Glutamatergic neuron (in vitro differentiated cells): ENCODE data around the gene NT5DC3. TPM values are rescaled to one million over a fixed set of nuclear protein-coding genes. Genes with fewer than 3 reads are reported as not detected.
A peak's percentile ranks its signal among the peaks of the same experiment; 100 is the strongest.
"Not testable (repeated sequence)": the region's sequence is repeated elsewhere in the genome, so short reads cannot be mapped to it uniquely, and the experiment has no call there.

Source experiments
- DNase-seq: peaks from one replicate; pipeline ENCODE4 v3.0.0; 2022
- H3K27ac Mint-ChIP-seq: one replicate; pipeline ENCODE4 v1.8.0; 2020; ENCODE audit warnings: mild to moderate bottlenecking, mixed read lengths, inconsistent platforms; ENCODE audit not compliant: unreplicated experiment
- H3K27me3 Mint-ChIP-seq: one replicate; pipeline ENCODE4 v1.8.0; 2020; ENCODE audit warnings: mild to moderate bottlenecking, moderate library complexity, mixed read lengths, inconsistent platforms; ENCODE audit not compliant: unreplicated experiment
- H3K36me3 Mint-ChIP-seq: one replicate; pipeline ENCODE4 v1.8.0; 2020; ENCODE audit warnings: mild to moderate bottlenecking, mixed read lengths, inconsistent platforms; ENCODE audit not compliant: unreplicated experiment
- H3K4me1 Mint-ChIP-seq: one replicate; pipeline ENCODE4 v1.8.0; 2020; ENCODE audit warnings: mild to moderate bottlenecking, low read depth, mixed read lengths, inconsistent platforms; ENCODE audit not compliant: unreplicated experiment
- H3K4me3 Mint-ChIP-seq: one replicate; pipeline ENCODE4 v1.8.0; 2020; ENCODE audit warnings: mild to moderate bottlenecking, mixed read lengths, inconsistent platforms; ENCODE audit not compliant: unreplicated experiment
- H3K9me3 Mint-ChIP-seq: one replicate; pipeline ENCODE4 v1.8.0; 2020; ENCODE audit warnings: mild to moderate bottlenecking, moderate library complexity, mixed read lengths, inconsistent platforms; ENCODE audit not compliant: unreplicated experiment
- total RNA-seq: library from RNA; stranded (reverse); fragmentation: NEBNext Ultra II Directional; extraction: Animal tissue kit (Norgen Biotek cat#: 25700); gene quantifications from one replicate; pipeline ENCODE4 v1.2.1, GENCODE V29; 2021; ENCODE audit not compliant: unreplicated experiment
- TF ChIP-seq, protein P1 (sequence below): fragments of 200-600 bp; sonication (generic); IDR thresholded peaks from one replicate; pipeline ENCODE4 v1.5.0; 2021; ENCODE audit not compliant: partially characterized antibody, unreplicated experiment

The NT5DC3 gene
- total RNA-seq, 1 donor from 2014 or later, result 2.1 TPM

DNA sequence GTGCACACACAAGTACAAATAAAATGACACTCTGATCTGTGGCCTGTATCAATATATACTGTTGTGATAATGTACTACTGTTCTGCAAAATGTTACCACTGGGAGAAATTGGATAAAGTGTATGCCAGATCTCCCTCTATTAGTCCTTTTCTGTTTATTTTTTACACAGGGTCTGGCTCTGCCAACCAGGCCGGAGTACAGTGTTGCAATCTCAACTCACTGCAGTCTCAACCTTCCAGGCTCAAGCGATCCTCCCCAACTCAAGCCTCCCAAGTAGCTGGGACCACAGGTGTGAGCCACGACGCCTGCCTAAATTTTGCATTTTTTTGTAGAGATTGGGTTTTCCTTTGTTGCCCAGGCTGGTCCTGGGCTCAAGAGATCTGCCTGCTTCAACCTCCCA is 1.9 kb downstream of the NT5DC3 start:
- Mint-ChIP-seq H3K36me3 (no peaks in the 10 kb centered on the region), H3K4me1 (peaks cover 7% of the 10 kb centered on the region), H3K27me3 (peaks cover 3% of the 10 kb centered on the region), H3K27ac (no peak overlapping the region), H3K9me3 (no peaks in the 10 kb centered on the region), H3K4me3 (no peak overlapping the region)
- TF ChIP-seq, protein P1, sequence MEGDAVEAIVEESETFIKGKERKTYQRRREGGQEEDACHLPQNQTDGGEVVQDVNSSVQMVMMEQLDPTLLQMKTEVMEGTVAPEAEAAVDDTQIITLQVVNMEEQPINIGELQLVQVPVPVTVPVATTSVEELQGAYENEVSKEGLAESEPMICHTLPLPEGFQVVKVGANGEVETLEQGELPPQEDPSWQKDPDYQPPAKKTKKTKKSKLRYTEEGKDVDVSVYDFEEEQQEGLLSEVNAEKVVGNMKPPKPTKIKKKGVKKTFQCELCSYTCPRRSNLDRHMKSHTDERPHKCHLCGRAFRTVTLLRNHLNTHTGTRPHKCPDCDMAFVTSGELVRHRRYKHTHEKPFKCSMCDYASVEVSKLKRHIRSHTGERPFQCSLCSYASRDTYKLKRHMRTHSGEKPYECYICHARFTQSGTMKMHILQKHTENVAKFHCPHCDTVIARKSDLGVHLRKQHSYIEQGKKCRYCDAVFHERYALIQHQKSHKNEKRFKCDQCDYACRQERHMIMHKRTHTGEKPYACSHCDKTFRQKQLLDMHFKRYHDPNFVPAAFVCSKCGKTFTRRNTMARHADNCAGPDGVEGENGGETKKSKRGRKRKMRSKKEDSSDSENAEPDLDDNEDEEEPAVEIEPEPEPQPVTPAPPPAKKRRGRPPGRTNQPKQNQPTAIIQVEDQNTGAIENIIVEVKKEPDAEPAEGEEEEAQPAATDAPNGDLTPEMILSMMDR, result no peak
- no peak for DNase-seq

DNA sequence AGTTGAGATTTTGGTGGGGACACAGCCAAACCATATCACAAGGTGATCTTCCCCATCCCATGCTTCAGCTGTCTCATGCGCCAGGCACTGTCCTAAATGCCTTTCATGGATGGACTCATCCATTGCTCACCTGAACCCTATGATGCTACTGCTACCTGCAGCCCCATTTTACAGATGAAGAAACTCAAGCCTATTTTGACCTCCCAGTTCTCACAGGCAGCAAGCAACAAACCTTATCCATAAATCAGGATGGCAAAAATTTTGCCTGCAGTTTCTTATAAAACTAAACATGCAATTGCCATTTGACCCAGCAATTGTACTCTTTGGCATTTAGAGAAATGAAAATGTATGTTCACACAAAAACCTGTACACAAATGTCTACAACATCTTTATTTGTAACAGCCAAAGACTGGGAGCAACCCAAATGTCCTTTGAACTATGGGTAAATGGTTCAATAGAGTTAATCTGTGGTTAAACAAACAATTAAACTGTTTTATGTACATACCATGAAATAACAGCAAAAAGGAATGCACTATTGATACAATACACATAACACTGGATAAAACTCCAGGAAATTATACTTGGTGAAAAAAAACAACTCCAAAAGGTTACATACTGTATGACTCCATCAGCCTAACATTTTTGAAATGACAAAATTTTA is 2.6 kb downstream of the NT5DC3 start:
- DNase-seq, result no peak
- H3K4me1 Mint-ChIP-seq, result peaks cover 7% of the 10 kb centered on the region
- no peak overlapping the region for H3K4me3 Mint-ChIP-seq
- H3K27me3 Mint-ChIP-seq, result peaks cover 3% of the 10 kb centered on the region
- TF ChIP-seq, protein P1, result no peak
- no peak overlapping the region for H3K27ac Mint-ChIP-seq
- no peaks in the 10 kb centered on the region for H3K9me3 Mint-ChIP-seq
- H3K36me3 Mint-ChIP-seq, result no peaks in the 10 kb centered on the region

DNA sequence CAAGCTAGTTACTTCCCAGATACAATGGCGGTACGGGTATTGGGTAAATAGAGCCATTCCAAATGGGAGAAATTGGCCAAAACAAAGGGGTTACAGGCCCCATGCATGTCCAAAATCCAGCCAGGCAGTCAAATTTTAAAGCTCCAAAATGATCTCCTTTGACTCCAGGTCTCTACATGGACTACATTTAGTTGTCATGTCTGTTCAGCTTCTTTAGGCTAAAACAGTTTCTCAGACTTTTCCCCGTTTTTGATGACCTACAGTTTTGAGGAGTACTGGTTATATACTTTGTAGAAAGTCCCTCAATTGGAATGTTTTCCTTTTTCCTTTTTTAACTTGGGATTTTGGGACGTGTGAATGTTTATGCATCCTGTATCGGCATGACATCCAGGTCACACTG is 4.7 kb downstream of the NT5DC3 start:
- Mint-ChIP-seq H3K27me3 (no peaks in the 10 kb centered on the region), H3K4me1 (peaks cover 7% of the 10 kb centered on the region), H3K36me3 (peaks cover under 1% of the 10 kb centered on the region), H3K9me3 (no peaks in the 10 kb centered on the region), H3K27ac (no peak overlapping the region), H3K4me3 (no peak overlapping the region)
- no peak for DNase-seq
- TF ChIP-seq, protein P1, result no peak

DNA sequence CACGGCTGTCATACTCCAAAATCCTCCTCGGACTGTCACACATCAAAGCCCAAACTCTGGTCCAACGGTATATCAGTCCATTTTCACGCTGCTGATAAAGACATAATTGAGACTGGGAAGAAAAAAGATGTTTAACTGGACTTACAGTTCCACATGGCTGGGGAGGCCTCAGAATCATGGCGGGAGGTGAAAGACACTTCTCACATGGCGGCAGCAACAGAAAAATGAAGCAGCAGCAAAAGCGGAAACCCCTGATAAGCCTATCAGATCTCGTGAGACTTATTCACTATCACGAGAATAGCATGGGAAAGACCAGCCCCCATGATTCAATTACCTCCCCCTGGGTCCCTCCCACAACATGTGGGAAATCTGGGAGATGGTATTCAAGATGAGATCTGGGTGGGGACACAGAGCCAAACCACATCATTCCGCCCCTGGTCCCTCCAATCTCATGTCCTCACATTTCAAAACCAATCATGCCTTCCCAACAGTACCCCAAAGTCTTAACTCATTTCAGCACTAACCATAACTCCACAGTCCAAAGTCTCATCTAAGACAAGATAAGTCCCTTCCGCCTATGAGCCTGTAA is 5.2 kb downstream of the NT5DC3 start:
- not testable (repeated sequence) for H3K36me3 Mint-ChIP-seq, H3K4me3 Mint-ChIP-seq, H3K27me3 Mint-ChIP-seq, H3K9me3 Mint-ChIP-seq, DNase-seq, H3K27ac Mint-ChIP-seq, H3K4me1 Mint-ChIP-seq

DNA sequence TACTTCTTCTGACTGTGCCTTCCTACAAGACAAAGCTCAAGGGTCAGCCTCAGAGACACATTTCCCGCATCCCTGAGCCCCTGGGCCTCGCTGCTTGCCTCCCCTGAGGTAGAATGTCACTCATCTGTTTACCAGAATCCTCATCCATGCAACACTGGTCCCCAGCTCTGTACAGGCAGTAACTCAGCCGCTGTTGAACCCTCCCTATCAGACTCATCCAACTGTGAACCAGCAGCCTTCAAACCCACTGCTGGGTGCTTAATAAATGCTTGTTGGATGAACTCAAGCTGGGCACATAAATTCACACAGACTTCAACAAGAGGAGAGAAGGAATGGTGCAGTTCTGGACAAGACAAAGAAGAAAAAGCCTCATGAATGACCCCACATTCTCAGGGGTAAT is 6.1 kb downstream of the NT5DC3 start:
- peak; percentile 20 for DNase-seq
- H3K27me3 Mint-ChIP-seq, result no peaks in the 10 kb centered on the region
- TF ChIP-seq, protein P1, result no peak
- H3K4me1 Mint-ChIP-seq, result peaks cover 7% of the 10 kb centered on the region
- H3K9me3 Mint-ChIP-seq, result no peaks in the 10 kb centered on the region
- H3K36me3 Mint-ChIP-seq, result peaks cover 13% of the 10 kb centered on the region
- no peak overlapping the region for H3K27ac Mint-ChIP-seq
- H3K4me3 Mint-ChIP-seq, result no peak overlapping the region
